ENCODE measurements around the gene PLCH2. TPM values are rescaled to one million over a fixed set of nuclear protein-coding genes. Genes with fewer than 3 reads are reported as not detected.

The PLCH2 gene
- total and polyA plus RNA-seq, 10 of the 15 experiments (the other 5 are each of a cell fraction or from before 2014, with no cell fraction given): 0.03 to 0.73 (median 0.24) TPM; not detected in 3

DNA sequence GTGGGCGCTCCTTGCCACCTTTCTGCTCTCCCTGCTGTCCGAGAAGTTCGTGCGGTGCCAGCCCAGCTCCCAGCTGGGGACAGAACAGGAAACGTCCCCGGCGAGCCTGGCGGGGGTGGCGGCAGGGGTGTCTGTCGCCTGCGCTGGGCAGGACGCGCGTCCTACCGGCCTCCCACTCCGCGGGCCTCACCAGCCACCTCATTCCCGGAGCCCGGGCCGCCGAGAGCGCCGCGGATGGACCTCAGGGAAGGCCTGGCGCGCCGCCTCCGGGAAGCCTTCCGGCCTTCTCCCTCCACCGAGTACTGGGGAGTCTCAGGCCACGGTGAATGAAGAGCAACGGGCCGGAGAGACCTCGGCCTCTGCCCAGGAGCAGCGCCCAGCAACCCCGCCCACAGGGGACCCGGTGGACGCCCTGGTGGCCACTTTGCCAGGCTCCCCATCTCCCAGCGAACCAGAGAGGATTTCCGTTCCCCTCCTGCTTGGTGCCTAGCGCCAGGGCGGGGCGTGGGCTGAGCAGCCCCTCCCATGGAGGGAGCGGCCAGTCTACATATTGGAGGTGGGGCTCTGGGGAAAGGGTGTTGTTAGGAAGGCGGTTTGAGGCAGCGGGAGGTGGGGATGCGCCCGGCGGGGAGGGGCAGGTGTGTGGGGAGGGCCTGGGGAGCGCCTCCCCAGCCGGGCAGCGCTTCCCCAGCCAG, 70.6 kb downstream of the PLCH2 start (continued):
- TF ChIP-seq, protein P1, sequence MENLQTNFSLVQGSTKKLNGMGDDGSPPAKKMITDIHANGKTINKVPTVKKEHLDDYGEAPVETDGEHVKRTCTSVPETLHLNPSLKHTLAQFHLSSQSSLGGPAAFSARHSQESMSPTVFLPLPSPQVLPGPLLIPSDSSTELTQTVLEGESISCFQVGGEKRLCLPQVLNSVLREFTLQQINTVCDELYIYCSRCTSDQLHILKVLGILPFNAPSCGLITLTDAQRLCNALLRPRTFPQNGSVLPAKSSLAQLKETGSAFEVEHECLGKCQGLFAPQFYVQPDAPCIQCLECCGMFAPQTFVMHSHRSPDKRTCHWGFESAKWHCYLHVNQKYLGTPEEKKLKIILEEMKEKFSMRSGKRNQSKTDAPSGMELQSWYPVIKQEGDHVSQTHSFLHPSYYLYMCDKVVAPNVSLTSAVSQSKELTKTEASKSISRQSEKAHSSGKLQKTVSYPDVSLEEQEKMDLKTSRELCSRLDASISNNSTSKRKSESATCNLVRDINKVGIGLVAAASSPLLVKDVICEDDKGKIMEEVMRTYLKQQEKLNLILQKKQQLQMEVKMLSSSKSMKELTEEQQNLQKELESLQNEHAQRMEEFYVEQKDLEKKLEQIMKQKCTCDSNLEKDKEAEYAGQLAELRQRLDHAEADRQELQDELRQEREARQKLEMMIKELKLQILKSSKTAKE (IDR thresholded peaks at IDR 0.05; ENCODE audit: low read depth, poor library complexity, severe bottlenecking): no peak
- no peak for TF ChIP-seq RBBP5 (conservative IDR thresholded peaks at IDR 0.05)
- TF ChIP-seq, protein P2, sequence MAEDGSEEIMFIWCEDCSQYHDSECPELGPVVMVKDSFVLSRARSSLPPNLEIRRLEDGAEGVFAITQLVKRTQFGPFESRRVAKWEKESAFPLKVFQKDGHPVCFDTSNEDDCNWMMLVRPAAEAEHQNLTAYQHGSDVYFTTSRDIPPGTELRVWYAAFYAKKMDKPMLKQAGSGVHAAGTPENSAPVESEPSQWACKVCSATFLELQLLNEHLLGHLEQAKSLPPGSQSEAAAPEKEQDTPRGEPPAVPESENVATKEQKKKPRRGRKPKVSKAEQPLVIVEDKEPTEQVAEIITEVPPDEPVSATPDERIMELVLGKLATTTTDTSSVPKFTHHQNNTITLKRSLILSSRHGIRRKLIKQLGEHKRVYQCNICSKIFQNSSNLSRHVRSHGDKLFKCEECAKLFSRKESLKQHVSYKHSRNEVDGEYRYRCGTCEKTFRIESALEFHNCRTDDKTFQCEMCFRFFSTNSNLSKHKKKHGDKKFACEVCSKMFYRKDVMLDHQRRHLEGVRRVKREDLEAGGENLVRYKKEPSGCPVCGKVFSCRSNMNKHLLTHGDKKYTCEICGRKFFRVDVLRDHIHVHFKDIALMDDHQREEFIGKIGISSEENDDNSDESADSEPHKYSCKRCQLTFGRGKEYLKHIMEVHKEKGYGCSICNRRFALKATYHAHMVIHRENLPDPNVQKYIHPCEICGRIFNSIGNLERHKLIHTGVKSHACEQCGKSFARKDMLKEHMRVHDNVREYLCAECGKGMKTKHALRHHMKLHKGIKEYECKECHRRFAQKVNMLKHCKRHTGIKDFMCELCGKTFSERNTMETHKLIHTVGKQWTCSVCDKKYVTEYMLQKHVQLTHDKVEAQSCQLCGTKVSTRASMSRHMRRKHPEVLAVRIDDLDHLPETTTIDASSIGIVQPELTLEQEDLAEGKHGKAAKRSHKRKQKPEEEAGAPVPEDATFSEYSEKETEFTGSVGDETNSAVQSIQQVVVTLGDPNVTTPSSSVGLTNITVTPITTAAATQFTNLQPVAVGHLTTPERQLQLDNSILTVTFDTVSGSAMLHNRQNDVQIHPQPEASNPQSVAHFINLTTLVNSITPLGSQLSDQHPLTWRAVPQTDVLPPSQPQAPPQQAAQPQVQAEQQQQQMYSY (CRISPR knock-in tag; IDR thresholded peaks at IDR 0.05): no peak
- TF ChIP-seq, protein P3, sequence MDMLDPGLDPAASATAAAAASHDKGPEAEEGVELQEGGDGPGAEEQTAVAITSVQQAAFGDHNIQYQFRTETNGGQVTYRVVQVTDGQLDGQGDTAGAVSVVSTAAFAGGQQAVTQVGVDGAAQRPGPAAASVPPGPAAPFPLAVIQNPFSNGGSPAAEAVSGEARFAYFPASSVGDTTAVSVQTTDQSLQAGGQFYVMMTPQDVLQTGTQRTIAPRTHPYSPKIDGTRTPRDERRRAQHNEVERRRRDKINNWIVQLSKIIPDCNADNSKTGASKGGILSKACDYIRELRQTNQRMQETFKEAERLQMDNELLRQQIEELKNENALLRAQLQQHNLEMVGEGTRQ (IDR thresholded peaks at IDR 0.05; ENCODE audit: borderline replicate concordance, low read depth, low read length): no peak
- no peak for TF ChIP-seq RAD21 (IDR thresholded peaks at IDR 0.05; ENCODE audit: insufficient read depth, low read depth, low read length)
- TF ChIP-seq CHD4 (IDR thresholded peaks at IDR 0.05): no peak
- TF ChIP-seq TAF1 (IDR thresholded peaks at IDR 0.05; ENCODE audit: borderline replicate concordance, low read depth, low read length): no peak
- TF ChIP-seq POLR2A (IDR thresholded peaks at IDR 0.05; ENCODE audit: low read depth, low read length): peak; percentile 3; the same call in 1 of the 2 replicates
- TF ChIP-seq ZNF622 (IDR thresholded peaks at IDR 0.05): no peak
- TF ChIP-seq, protein P4, sequence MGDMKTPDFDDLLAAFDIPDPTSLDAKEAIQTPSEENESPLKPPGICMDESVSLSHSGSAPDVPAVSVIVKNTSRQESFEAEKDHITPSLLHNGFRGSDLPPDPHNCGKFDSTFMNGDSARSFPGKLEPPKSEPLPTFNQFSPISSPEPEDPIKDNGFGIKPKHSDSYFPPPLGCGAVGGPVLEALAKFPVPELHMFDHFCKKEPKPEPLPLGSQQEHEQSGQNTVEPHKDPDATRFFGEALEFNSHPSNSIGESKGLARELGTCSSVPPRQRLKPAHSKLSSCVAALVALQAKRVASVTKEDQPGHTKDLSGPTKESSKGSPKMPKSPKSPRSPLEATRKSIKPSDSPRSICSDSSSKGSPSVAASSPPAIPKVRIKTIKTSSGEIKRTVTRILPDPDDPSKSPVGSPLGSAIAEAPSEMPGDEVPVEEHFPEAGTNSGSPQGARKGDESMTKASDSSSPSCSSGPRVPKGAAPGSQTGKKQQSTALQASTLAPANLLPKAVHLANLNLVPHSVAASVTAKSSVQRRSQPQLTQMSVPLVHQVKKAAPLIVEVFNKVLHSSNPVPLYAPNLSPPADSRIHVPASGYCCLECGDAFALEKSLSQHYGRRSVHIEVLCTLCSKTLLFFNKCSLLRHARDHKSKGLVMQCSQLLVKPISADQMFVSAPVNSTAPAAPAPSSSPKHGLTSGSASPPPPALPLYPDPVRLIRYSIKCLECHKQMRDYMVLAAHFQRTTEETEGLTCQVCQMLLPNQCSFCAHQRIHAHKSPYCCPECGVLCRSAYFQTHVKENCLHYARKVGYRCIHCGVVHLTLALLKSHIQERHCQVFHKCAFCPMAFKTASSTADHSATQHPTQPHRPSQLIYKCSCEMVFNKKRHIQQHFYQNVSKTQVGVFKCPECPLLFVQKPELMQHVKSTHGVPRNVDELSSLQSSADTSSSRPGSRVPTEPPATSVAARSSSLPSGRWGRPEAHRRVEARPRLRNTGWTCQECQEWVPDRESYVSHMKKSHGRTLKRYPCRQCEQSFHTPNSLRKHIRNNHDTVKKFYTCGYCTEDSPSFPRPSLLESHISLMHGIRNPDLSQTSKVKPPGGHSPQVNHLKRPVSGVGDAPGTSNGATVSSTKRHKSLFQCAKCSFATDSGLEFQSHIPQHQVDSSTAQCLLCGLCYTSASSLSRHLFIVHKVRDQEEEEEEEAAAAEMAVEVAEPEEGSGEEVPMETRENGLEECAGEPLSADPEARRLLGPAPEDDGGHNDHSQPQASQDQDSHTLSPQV (IDR thresholded peaks at IDR 0.05): no peak
- TF ChIP-seq SREBF1 (IDR thresholded peaks at IDR 0.05; ENCODE audit: low read length): no peak
- TF ChIP-seq CBX5 (IDR thresholded peaks at IDR 0.05; ENCODE audit: low read depth): no peak
- TF ChIP-seq ZNF217 (IDR thresholded peaks at IDR 0.05): peak; percentile 71; the same call in 1 of the 2 replicates
- peak; percentile 41; the same call in 1 of the 2 replicates for TF ChIP-seq NBN (IDR thresholded peaks at IDR 0.05)
- TF ChIP-seq BHLHE40 (IDR thresholded peaks at IDR 0.05; ENCODE audit: borderline replicate concordance in 1 of 2, low read depth in 2 of 2, low read length in 1 of 2): no peak
- no peak for TF ChIP-seq SIX5 (IDR thresholded peaks at IDR 0.05; ENCODE audit: low read depth, low read length, severe bottlenecking)
- TF ChIP-seq SP1 (IDR thresholded peaks at IDR 0.05; ENCODE audit: low read depth, low read length): peak; percentile 21
- TF ChIP-seq CHD2 (IDR thresholded peaks at IDR 0.05; ENCODE audit: borderline replicate concordance, low read depth, low read length): no peak
- no peak for TF ChIP-seq FOS (IDR thresholded peaks at IDR 0.05; ENCODE audit: borderline replicate concordance, extremely low read depth, insufficient read length)

All from GM12878 (cell line).